Right kidney (tissue), 1 donor: ENCODE data around the gene AHCYL2.
"Not testable (repeated sequence)": the region's sequence is repeated elsewhere in the genome, so short reads cannot be mapped to it uniquely, and the experiment has no call there.

Experiments used
- DNase-seq: peaks from one replicate; pipeline ENCODE4 v3.0.0-alpha.2; 2016

Gene AHCYL2

DNA sequence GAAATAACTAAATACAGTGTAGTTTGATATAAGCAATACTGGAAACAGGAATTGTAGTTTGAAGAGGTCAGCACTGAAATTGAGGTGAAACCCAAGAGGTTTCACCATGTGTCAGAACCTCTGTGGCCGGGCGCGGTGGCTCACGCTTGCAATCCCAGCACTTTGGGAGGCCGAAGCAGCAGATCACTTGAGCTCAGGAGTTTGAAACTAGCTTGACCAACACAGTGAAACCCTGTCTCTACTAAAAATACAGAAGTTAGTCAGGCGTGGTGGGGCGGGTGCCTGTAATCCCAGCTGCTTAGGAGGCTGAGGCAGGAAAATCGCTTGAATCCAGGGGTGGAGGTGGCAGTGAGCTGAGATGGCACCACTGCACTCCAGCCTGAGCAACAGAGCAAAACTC is 13.7 kb downstream of the AHCYL2 start:
- DNase-seq: peak; percentile 12

DNA sequence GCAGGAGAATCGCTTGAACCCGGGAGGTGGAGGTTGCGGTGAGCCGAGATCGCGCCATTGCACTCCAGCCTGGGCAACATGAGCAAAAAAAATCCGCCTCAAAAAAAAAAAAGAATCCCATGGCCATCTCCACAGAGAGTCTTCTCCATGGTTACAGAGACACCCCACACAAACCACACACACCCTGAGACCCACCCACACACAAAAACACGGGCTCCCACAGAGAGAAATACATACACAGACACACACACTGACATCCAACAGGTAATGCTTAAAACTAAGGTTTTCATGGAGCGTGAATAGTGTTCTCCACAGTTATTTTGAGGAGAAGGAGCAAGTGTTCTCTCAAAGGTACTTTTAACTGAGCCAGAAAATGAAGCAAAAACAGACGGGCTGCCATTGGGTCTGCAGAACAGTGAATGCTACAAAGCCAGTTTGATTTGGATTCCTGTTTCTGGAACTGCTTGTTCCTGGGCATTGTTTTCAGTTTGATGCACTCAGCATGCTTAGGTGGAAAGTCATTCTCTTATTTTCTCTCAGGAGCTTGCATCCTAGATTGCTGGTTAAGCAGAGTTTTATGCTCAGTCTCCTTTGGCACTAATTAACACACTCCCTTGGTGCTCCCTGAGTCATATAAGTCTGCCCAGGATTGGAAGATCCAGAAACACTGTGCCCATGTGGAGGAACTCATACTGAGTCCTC is 15.4 kb downstream of the AHCYL2 start:
- no peak for DNase-seq

DNA sequence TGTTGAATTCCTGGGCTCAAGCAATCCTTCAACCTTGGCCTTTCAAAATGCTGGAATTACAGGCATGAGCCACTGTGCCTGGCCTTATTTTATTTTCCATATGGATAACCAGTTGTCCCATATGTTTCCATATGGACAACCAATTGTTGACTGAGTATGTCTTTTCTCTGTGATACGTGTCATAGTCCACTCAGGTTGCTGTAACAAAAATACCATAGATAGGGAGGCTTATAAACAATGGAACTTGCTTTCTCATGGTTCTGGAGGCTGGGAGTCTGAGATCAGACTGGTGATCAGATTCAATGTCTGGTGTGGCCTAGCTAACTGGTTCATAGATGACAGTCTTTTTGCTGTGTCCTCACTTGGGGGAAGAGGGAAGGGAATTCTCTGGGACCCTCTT is 19.4 kb downstream of the AHCYL2 start:
- DNase-seq: no peak

DNA sequence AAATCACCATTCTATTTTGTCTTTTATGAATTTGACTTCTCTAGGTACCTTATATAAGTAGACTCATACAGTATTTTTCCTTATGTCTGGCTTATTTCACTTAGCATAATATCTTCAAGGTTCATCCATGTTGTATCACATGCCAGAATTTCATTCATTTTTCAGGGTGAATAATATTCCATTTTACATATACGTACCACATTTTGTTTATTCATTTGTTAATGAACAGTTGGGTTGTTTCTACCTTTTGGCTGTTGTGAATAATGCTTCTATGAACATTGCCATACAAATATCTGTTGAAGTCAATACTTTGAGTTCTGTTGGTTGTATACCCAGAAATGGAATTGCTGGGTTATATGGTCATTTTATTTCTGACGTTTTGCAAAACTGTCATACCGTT is 20.7 kb downstream of the AHCYL2 start:
- DNase-seq: no peak

DNA sequence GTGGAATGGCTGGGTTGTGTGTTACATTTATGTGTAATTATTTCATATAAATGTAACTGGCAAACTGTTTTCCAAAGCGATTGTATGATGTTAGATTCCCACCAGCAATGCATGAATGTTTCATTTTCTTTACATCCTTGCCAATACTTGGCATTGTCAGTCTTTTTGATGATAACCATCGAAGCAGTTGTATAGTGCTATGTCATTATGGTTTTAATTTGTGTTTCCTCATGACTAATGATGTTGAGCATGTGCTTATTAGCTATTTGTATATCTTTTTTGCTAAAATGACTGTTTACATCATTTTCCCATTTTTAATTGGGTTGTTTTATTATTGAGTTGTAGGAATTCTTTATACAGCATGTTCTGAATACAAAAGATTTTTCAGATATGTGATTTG is 22.3 kb downstream of the AHCYL2 start:
- DNase-seq: no peak

DNA sequence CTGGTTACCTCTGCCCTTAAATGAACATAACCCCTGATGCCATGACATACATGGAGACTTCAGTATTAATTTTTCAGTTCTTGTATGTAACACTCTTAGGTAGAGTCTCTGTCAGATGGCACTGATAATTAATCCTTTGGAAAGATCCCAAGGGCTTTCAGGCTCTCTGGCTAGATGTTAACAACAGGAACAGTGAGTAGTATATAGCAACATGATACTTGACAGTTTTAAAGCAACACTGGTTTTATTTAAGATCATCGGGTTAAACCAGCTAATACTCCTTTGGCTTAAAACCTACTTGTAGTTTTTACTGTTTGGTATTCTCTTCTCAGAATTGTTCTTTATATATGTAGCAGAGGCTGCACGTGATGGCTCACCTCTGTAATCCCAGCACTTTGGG is 27.3 kb downstream of the AHCYL2 start:
- DNase-seq: no peak

DNA sequence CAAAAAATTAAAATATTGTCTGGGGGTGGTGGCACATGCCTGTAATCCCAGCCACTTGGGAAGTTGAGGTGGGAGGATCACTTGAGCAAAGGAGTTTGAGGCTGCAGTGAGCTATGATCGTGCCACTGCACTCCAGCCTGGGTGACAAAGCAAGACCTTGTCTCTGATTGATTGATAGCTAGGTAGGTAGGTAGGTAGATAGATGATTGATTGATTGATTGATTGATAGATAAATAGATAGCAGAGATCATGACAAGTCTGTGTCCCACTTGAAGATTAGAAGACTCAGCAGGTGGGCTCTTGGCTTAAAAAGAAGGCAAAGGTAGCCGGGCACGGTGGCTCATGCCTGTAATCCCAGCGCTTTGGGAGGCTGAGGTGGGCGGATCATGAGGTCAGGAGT is 27.8 kb downstream of the AHCYL2 start:
- DNase-seq: not testable (repeated sequence)

DNA sequence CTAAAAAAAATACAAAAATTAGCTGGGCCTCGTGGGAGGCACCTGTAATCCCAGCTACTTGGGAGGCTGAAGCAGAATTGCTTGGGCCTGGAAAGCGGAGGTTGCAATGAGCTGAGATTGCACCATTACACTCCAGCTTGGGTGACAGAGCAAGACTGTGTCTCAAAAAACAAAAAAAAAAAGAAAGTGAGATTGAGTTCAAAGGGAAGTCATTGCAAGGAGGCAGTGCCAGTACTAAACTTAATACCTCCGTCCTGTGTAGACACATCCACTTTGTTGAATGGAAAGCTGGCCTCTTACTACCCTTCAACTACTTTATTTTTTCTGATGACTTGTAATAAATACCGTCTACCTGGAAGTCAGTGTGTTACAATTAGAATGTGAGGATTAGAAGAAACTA is 31.0 kb downstream of the AHCYL2 start:
- no peak for DNase-seq

DNA sequence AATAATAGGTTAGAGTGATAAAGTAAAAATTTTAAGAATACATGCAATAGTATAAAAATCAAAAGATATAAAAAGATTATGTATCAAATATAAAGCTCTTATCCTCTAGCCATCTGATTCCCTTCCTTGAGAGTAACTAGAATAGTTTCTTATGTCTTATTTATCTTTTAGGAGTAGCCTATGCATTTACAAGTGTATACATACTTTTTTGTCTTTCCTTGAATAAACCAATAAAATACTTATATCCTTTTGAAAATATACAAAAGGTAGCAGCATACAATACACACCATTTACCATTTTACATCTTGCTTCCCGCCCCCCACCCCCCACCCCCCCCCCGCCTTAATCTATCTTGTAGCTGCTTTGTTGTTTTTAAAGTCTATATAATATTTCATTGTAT is 31.4 kb downstream of the AHCYL2 start:
- DNase-seq: no peak

DNA sequence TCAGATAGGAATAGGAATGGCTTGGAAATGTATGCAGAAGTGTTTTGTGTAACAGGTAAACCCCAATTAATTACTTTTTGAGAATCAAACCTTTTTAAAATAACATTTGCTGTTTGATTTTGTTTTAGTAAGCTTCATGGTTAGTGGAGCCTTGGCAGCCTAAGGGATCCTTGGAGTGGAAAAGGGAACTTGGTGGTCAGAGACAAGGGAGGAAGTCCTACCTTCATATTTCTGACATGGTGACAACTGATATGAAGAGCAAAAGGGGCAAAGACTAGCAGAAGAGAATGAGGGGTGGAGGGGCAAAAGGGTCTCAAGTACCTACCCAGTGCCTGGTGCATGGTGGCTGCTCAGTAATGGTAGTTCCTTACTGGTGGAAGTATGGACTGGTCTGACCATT is 32.3 kb downstream of the AHCYL2 start:
- no peak for DNase-seq

DNA sequence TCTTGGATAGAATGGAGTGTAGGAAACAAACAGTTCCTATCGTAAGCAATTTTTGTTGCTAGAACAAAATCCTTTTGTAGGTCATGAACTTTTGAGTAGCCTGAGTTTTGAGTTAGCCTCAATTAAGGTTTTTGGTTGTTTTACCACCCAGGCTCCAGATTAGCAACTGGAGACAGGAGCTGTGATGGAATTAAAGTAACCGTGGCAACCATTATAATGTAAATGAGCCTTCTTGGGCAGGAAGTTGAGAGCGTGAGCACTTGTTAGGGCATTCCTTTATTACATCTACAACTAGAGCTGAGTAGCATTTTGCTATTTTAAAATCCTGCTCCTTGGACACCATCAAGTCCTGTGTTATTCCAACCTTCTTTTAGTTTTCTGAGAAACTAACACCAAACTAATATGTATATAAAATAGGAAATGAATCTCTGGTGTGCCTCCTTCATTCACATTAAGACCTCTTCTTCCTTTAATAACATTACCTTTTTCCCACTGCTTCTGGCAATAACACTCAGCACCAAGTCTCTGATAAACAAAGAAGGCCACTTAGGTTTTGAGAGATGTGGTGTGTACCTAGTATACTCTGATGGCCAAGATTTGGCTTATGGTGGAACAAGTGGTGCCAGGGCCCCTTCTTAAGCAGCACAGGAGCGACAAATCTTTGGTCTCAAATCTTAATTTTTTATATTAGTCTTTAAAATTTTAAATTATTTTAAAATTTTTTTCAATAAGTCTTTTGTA is 34.0 kb downstream of the AHCYL2 start:
- no peak for DNase-seq

DNA sequence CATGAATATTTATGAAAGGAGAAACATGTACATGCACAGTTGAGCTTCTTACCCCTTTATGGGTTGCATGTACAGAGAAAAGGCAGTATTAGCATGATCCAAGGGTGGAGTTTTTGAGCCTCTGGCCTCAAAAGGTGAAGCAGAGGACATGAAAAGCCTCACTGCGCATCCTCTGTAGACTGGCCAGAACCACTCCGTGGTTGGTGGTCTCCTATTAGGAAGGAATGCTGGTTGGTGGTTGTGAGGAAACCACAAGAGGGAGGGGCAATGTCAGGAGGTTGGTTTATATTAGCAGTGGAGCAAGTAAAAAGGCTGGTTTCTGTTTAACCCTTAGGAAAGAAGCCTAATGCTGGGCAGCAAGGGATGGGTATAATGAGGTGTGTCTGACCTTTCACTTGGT is 37.5 kb downstream of the AHCYL2 start:
- no peak for DNase-seq

DNA sequence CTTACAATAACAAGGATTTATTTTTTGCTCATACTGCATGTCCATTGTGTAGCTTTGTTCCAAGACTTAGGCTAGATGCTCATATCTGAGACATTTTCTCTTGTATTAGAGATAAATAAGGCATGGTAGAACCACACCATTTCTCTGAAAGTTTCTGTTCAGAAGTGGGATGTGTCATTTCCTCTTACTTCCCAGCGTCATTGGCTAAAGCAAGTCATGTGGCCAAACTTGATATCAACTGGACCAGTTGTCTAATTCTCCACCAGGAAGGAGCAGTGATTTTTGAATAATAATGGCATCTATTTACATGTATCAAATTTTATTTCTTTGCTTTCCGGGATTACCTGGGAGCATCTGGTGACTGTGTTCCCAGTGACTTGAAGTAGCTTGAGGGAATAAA is 38.3 kb downstream of the AHCYL2 start:
- DNase-seq: no peak

DNA sequence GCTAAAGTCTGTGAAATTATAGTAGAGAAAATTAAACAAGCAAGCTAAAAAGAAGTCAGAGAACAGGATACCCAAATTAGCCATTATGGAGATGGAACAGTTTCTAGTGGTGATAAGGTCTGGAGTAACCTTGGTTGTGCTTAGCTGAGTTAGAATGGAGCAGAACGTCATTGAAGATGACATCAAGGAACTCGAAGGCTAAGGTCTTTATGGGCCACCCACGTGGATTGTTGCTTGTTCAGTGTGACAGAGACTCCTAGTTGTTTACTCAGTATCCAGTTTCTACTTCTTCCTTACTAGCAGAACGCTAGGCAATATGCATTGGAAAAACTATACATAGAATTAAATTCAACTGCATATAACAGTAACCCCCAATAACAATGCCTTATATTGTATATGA is 39.7 kb downstream of the AHCYL2 start:
- DNase-seq: no peak

DNA sequence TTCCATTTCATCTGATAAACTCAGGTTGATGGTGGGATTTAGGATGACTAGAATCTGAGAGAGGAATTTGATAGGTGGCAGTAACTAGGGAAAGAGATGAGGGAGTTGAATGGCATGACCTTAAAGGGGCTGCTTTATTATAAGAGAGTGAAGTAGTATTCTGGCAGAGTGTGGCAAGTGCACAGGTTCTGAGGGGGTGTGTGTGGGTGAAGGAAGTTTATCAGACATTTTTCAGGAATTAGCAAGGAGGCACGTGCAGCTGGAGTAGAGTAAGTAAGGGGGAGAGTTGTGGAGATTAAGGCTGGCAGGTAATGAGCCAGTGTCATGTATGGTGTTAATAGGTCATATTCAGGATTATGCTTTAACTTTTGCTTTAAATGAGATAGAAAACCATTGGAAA is 40.5 kb downstream of the AHCYL2 start:
- DNase-seq: no peak

DNA sequence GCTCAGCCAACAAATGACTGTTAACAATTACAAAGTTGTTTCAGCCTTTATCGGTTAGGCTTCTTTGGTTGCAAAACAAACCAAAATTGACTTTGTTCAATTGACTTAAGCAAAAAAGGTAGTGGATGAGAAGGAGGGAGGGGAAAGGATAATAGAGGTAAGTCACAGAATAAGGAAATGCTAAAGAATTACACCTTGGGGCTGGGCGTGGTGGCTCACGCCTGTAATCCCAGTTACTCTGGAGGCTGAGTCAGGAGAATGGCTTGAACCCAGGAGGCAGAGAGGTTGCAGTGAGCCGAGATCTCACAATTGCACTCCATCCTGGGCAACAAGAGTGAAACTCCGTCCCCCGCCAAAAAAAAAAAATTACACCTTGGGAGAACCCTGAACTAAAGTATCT is 41.4 kb downstream of the AHCYL2 start:
- DNase-seq: no peak

DNA sequence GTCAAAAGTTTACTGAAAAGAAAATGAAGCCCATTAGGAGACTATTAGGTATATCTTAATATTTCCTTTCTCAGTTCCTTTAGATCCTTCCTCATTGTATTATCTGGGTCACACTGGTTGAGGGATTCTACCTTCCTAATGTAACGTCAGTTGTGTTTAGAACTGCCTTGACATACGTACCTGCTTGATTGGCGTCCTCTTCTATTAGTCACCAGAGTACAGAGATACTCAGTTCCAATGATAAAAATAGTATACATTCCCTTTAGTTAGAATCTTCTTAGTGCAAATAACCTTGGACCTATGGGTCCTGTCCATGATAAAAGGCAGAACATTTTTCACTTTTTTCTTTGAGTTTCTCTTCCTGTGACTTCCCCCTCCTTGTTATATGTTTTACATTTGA is 45.2 kb downstream of the AHCYL2 start:
- DNase-seq: no peak

DNA sequence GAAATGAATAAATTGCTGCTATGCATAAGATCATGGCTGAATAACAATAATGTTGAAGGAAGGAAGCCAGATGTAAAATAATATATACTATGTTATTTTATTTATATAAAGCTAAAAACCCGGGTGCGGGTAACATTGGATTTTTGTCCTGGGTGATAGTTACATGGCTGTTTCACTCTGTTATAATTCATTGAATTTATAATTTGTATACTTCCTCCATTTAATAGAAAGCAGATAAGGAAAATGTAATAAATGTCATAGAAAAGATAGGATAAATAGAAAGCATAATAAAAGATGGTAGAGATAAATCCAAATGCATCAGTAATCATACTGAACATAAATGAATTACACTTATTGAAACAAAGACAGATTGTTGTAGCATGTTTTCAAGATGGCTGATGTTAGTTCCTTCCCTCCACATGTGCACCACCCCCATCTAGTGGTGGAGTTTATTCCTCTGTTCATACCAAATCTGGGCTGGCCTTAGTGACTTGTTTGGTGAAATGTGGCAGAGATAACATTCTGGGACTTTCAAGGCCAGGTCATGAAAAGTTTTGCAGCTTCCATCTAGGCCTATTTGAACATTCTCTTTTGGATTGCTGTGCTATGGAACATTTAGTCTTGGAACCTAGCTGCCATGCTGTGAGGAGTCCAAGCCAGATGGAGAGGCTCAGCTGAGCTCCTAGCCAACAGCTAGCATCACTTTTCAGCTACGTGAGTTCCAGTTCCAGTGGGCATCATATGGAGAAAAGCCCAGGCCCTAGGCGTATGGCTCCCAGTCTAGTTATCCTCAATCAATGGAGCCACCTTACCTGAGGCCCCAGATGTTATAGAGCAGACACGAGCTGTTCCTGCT is 46.9 kb downstream of the AHCYL2 start:
- DNase-seq: no peak

DNA sequence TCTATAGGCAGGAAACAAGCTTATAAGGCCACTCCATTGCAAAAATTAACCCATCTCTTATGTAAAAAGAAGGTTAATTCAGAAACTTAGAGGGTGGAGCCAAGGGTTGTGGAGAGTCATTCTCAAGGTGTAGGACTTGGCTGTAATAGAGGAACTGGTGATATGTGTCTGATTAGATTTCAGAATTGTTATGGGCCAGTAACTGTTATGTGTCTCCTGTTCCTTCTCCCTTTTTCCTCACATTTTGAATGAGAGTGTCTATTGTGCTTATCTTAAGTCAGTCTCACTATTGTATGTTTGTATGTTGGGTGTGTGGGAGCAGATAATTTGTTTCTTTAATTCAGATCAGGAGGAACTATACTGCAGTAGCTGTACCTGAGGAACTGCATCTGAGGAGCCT is 49.1 kb downstream of the AHCYL2 start:
- no peak for DNase-seq

DNA sequence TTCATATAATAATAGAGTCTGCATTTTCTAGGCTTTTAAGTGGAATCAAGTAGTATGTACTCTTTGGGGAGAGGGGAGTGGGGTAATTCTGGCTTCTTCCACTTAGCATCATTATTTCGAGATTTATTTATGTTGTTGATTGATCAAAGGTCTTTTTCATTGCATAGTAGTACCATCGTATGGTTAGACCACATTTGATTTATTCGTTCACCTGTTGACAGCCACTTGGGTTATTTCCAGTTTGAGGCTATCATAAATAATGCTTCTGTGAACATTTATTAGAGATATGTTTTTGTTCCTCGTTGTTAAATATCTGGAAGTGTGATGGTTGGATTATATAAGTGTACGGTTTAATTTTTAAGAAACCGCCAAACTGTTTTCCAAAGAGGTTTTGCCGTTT is 52.8 kb downstream of the AHCYL2 start:
- no peak for DNase-seq

DNA sequence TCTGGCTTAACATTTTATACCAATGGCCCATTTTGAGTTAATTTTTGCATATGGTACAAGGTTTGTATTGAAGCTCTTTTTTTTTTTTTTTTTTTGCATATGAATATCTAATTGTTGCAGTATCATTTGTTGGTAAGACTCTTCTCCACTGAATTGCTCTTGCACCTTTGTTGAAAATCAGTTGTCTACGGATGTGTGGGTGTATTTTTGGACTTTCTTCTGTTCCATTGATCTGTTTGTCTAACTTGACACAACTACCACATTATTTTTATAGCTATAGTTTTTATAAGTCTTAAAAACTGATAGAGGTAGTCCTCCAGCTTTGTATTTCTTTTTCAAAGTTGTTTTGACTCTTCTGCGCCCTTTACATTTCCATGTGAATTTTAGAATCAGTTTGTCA is 53.9 kb downstream of the AHCYL2 start:
- DNase-seq: no peak

DNA sequence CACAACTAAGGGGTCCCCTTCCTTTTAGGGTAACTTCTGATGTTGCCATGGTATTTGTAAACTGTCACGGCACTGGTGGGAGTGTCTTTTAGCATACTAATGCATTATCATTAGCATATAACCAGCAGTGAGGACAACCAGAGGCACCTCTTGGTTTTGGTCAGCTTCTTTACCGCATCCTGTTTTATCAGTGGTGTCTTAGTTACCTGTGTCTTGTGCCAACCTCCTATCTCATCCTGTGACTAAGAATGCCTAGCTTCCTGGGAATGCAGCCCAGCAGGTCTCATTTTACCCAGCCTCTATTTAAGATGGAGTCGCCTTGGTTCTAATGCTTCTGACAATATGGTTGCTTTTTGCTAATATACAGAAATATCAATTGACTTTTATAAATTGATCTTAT is 54.9 kb downstream of the AHCYL2 start:
- DNase-seq: no peak

DNA sequence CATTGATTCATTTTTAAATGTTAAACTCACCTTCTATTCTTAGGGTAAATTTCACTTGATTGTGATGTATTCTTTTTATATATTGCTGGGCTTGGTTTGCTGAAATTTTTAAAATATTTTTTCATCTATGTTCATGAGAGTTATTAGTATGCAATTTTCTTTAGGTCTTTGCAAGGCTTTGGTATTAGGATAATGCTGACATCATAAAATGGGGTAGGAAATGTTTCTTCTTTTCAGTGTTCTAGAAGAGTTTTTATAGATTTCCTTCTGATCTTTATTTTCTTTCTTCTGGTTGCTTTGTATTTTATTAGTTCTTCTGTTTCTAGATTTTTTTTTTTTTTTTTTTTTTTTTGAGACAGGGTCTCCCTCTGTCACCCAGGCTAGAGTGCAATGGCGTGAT is 56.3 kb downstream of the AHCYL2 start:
- DNase-seq: no peak

DNA sequence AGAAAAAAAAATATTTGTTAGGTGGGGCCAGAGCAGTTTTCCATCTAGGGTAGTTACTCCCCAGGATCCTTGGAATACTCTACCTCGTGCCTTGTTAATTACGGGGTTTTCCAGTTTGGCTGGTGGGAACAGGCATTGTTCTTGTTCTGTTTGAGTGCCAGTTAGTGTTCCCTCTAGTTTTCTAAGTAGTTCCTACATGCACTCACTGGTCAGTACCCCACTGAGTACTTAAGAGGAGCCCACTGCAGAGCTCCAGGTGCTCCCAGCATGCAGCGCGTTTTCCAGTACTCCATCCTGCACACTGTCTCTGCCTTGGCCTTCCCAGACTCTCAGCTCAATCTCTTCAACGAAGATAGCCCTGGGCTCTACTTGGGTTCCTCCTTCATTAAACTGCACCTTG is 58.0 kb downstream of the AHCYL2 start:
- no peak for DNase-seq
